Measurements from ENCODE around the gene OPHN1. TPM values are rescaled to one million over a fixed set of nuclear protein-coding genes. Genes with fewer than 3 reads are reported as not detected.

Gene OPHN1
- total and polyA plus RNA-seq, 2 experiments from 2014 or later: 4.5 to 5.6 TPM

DNA sequence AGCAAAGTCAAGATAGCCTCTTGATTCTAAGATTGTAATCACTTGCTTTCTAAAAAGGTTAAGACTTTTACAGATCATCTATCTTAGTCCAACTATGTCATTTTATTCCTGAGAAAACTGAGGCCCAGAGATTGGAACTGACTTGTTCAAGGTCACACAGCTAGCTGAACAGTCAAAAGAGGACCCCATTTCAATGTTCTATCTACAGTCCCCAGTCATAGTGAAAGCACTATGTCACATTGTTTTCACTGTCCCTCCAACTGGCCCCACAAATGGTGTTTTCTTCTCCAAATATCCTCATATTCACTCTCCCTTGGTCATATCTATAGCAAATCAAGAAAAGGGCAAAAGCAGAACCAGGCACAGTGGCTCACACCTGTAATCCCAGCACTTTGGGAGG, 145.2 kb downstream of the OPHN1 start:
- Histone ChIP-seq H3K4me2 (no peak overlapping the region), H3K9me3 (ENCODE audit: low read depth) (no peaks in the 10 kb centered on the region), H3K9me2 (replicated peaks; ENCODE audit: insufficient read depth) (no peaks in the 10 kb centered on the region), H3K27ac (no peak overlapping the region), H3K36me3 (replicated peaks; ENCODE audit: insufficient read depth, low read depth) (no peaks in the 10 kb centered on the region), H3K4me1 (ENCODE audit: insufficient read depth) (peaks cover 3% of the 10 kb centered on the region), H3K4me3 (no peak overlapping the region), H3K27me3 (no peaks in the 10 kb centered on the region), H3K79me2 (no peaks in the 10 kb centered on the region), H2AFZ (no peak overlapping the region), H4K20me1 (ENCODE audit: insufficient read depth, poor library complexity, severe bottlenecking) (no peaks in the 10 kb centered on the region)
- no peak for DNase-seq (ENCODE audit: low spot score)
- TF ChIP-seq EZH2phosphoT487 (IDR thresholded peaks at IDR 0.05; ENCODE audit: low read depth, severe bottlenecking, unreplicated experiment): no peak
- TF ChIP-seq CTCF (IDR thresholded peaks at IDR 0.05; ENCODE audit: poor library complexity): no peak
- no peak for TF ChIP-seq EZH2 (IDR thresholded peaks at IDR 0.05; ENCODE audit: borderline replicate concordance)

DNA sequence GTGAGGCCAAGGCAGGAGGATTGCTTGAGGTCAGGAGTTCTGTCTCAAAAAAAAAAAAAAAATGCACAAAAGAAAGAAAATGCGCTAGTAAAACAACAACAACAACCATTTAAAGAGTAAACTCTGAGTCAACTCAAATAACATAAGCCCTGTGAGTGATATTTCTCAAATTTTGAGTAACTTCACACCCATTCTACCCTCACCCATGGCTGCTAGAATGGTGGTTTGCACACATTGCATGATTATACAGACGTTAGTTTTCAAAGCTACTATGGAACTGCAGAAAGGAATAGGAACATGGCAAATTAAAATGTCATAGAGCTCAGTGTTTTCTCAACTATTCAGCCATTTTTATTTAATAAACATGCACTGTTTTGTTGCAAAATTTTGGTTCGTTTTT, 145.9 kb downstream of the OPHN1 start:
- H2AFZ ChIP-seq: no peak overlapping the region
- TF ChIP-seq CTCF (IDR thresholded peaks at IDR 0.05; ENCODE audit: poor library complexity) (no peak), EZH2 (IDR thresholded peaks at IDR 0.05; ENCODE audit: borderline replicate concordance) (no peak), EZH2phosphoT487 (IDR thresholded peaks at IDR 0.05; ENCODE audit: low read depth, severe bottlenecking, unreplicated experiment) (no peak)

DNA sequence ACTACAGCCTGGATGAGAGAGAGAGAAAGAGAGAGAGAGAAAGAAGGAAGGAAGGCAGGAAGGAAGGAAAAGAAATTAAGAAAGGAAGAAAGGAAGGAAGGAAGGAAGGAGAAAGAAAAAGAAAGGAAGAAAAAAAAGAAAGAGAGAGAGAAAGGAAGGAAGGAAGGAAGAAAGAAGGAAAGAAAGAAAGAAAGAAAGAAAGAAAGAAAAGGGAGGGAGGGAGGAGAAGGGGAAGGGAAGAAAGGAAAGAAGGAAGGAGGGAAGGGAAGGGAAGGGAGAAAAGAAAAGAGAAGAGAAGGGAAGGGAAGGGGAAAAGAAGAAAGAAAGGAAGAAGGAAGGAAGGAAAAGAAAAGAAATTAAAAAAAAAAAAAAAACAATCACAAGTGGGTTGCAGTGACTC, 146.3 kb downstream of the OPHN1 start:
- Histone ChIP-seq H3K4me2 (no peak overlapping the region), H2AFZ (no peak overlapping the region), H3K79me2 (no peaks in the 10 kb centered on the region), H3K36me3 (replicated peaks; ENCODE audit: insufficient read depth, low read depth) (no peaks in the 10 kb centered on the region), H3K27ac (no peak overlapping the region), H3K9me3 (ENCODE audit: low read depth) (no peaks in the 10 kb centered on the region), H4K20me1 (ENCODE audit: insufficient read depth, poor library complexity, severe bottlenecking) (no peaks in the 10 kb centered on the region), H3K27me3 (no peaks in the 10 kb centered on the region), H3K4me3 (no peak overlapping the region), H3K9me2 (replicated peaks; ENCODE audit: insufficient read depth) (no peaks in the 10 kb centered on the region), H3K4me1 (ENCODE audit: insufficient read depth) (peaks cover 3% of the 10 kb centered on the region)
- TF ChIP-seq EZH2 (IDR thresholded peaks at IDR 0.05; ENCODE audit: borderline replicate concordance) (no peak), EZH2phosphoT487 (IDR thresholded peaks at IDR 0.05; ENCODE audit: low read depth, severe bottlenecking, unreplicated experiment) (no peak)
- no peak for DNase-seq (ENCODE audit: low spot score)

More for the DNA sequence above, 145.9 kb downstream of the OPHN1 start:
- Histone ChIP-seq H3K4me3 (no peak overlapping the region), H3K4me1 (ENCODE audit: insufficient read depth) (peaks cover 3% of the 10 kb centered on the region), H3K79me2 (no peaks in the 10 kb centered on the region), H3K4me2 (no peak overlapping the region), H3K9me3 (ENCODE audit: low read depth) (no peaks in the 10 kb centered on the region), H3K36me3 (replicated peaks; ENCODE audit: insufficient read depth, low read depth) (no peaks in the 10 kb centered on the region), H3K27me3 (no peaks in the 10 kb centered on the region), H3K27ac (no peak overlapping the region), H3K9me2 (replicated peaks; ENCODE audit: insufficient read depth) (no peaks in the 10 kb centered on the region), H4K20me1 (ENCODE audit: insufficient read depth, poor library complexity, severe bottlenecking) (no peaks in the 10 kb centered on the region)
- DNase-seq (ENCODE audit: low spot score): no peak
- 63% methylated on average over 3 of the region's 3 CpGs for WGBS (ENCODE audit: low lambda C conversion rate, missing lambda C conversion rate)

- Histone ChIP-seq H3K4me2 (no peak overlapping the region), H3K9me2 (replicated peaks; ENCODE audit: insufficient read depth) (no peaks in the 10 kb centered on the region), H3K27ac (peak overlapping the region; percentile 20), H3K27me3 (no peaks in the 10 kb centered on the region), H3K79me2 (no peaks in the 10 kb centered on the region), H3K36me3 (replicated peaks; ENCODE audit: insufficient read depth, low read depth) (no peaks in the 10 kb centered on the region), H3K9me3 (ENCODE audit: low read depth) (no peaks in the 10 kb centered on the region), H3K4me3 (no peak overlapping the region), H4K20me1 (ENCODE audit: insufficient read depth, poor library complexity, severe bottlenecking) (no peaks in the 10 kb centered on the region), H2AFZ (no peak overlapping the region), H3K4me1 (ENCODE audit: insufficient read depth) (peaks cover 3% of the 10 kb centered on the region)
- DNase-seq (ENCODE audit: low spot score): no peak
- TF ChIP-seq EZH2phosphoT487 (IDR thresholded peaks at IDR 0.05; ENCODE audit: low read depth, severe bottlenecking, unreplicated experiment): no peak
These were observed 147.2 kb downstream of the OPHN1 start for GRCh38 chrX:68286076-68286475.

Data from hepatocyte (in vitro differentiated cells).